HEK293 (cell line): ENCODE data around the gene ZNF41.

Source experiments
- BCL11B ChIP-seq: fragments of 450-650 bp; formaldehyde crosslinking; IDR thresholded peaks from 2 replicates; pipeline ENCODE4 v1.5.1; 2016; ENCODE audit warnings: low read depth, missing biosample characterization, missing genetic modification characterization
- MYNN ChIP-seq: fragments of 450-650 bp; formaldehyde crosslinking; IDR thresholded peaks from 2 replicates; pipeline ENCODE4 v1.5.1; 2016; ENCODE audit warnings: missing biosample characterization, missing genetic modification characterization, borderline replicate concordance
- SP2 ChIP-seq: fragments of 450-650 bp; formaldehyde crosslinking; IDR thresholded peaks from 2 replicates; pipeline ENCODE4 v1.5.1; 2016; ENCODE audit warnings: missing biosample characterization, missing genetic modification characterization
- ZBTB7A ChIP-seq: fragments of 450-650 bp; formaldehyde crosslinking; IDR thresholded peaks from 2 replicates; pipeline ENCODE4 v1.5.1; 2016; ENCODE audit warnings: low read depth, missing biosample characterization, missing genetic modification characterization
- ZFP41 ChIP-seq: fragments of 450-650 bp; formaldehyde crosslinking; IDR thresholded peaks from 2 replicates; pipeline ENCODE4 v1.5.1; 2016; ENCODE audit warnings: missing biosample characterization, missing genetic modification characterization, borderline replicate concordance
- ZNF174 ChIP-seq: fragments of 450-650 bp; formaldehyde crosslinking; IDR thresholded peaks from 2 replicates; pipeline ENCODE4 v1.5.0; 2017; ENCODE audit warnings: missing biosample characterization, mild to moderate bottlenecking, missing genetic modification characterization
- ZNF19 ChIP-seq: fragments of 450-650 bp; formaldehyde crosslinking; IDR thresholded peaks from 2 replicates; pipeline ENCODE4; 2016; ENCODE audit warnings: missing biosample characterization, missing genetic modification characterization, low read depth
- ZNF521 ChIP-seq: fragments of 450-650 bp; formaldehyde crosslinking; IDR thresholded peaks from 2 replicates; pipeline ENCODE4 v1.5.1; 2017; ENCODE audit warnings: missing biosample characterization, mild to moderate bottlenecking, missing genetic modification characterization
- TF ChIP-seq, protein P1 (sequence below): fragments of 450-650 bp; formaldehyde crosslinking; IDR thresholded peaks from 2 replicates; pipeline ENCODE4 v1.5.1; 2016; ENCODE audit warnings: missing biosample characterization, missing genetic modification characterization
- TF ChIP-seq, protein P2 (sequence below): fragments of 450-650 bp; formaldehyde crosslinking; IDR thresholded peaks from 2 replicates; pipeline ENCODE4 v1.5.1; 2016; ENCODE audit warnings: missing biosample characterization, missing genetic modification characterization
- TF ChIP-seq, protein P3 (sequence below): fragments of 450-650 bp; IDR thresholded peaks from 2 replicates; pipeline ENCODE4 v1.5.1; 2018; ENCODE audit warnings: missing biosample characterization, missing genetic modification characterization

DNA sequence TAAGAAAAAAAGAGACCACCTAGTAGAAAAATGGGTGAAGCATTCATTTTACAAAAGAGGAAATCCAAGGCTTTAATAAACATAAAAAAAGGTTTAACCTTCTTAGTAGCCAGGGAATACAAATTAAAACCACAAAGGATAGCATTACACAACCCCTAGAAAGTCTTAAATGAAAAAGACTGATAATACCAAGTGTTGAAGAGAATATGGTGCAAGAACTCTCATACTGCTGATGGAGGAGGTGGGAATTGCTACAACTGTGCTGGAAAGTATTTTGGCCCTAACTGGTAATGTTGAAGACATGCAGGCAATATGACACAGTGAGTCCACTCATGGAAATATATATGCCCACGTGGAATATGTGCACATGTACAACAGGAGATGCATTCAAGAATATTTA lies 22.5 kb downstream of the ZNF41 start:
- TF ChIP-seq, protein P1, sequence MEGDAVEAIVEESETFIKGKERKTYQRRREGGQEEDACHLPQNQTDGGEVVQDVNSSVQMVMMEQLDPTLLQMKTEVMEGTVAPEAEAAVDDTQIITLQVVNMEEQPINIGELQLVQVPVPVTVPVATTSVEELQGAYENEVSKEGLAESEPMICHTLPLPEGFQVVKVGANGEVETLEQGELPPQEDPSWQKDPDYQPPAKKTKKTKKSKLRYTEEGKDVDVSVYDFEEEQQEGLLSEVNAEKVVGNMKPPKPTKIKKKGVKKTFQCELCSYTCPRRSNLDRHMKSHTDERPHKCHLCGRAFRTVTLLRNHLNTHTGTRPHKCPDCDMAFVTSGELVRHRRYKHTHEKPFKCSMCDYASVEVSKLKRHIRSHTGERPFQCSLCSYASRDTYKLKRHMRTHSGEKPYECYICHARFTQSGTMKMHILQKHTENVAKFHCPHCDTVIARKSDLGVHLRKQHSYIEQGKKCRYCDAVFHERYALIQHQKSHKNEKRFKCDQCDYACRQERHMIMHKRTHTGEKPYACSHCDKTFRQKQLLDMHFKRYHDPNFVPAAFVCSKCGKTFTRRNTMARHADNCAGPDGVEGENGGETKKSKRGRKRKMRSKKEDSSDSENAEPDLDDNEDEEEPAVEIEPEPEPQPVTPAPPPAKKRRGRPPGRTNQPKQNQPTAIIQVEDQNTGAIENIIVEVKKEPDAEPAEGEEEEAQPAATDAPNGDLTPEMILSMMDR (tag by site-specific recombination) = no peak
- TF ChIP-seq MYNN (tag by site-specific recombination) (no peak), ZNF19 (tag by site-specific recombination) (no peak), SP2 (tag by site-specific recombination) (no peak), ZNF174 (tag by site-specific recombination) (no peak), BCL11B (tag by site-specific recombination) (no peak), ZFP41 (tag by site-specific recombination) (no peak), ZNF521 (tag by site-specific recombination) (no peak), ZBTB7A (tag by site-specific recombination) (no peak)
- TF ChIP-seq, protein P2, sequence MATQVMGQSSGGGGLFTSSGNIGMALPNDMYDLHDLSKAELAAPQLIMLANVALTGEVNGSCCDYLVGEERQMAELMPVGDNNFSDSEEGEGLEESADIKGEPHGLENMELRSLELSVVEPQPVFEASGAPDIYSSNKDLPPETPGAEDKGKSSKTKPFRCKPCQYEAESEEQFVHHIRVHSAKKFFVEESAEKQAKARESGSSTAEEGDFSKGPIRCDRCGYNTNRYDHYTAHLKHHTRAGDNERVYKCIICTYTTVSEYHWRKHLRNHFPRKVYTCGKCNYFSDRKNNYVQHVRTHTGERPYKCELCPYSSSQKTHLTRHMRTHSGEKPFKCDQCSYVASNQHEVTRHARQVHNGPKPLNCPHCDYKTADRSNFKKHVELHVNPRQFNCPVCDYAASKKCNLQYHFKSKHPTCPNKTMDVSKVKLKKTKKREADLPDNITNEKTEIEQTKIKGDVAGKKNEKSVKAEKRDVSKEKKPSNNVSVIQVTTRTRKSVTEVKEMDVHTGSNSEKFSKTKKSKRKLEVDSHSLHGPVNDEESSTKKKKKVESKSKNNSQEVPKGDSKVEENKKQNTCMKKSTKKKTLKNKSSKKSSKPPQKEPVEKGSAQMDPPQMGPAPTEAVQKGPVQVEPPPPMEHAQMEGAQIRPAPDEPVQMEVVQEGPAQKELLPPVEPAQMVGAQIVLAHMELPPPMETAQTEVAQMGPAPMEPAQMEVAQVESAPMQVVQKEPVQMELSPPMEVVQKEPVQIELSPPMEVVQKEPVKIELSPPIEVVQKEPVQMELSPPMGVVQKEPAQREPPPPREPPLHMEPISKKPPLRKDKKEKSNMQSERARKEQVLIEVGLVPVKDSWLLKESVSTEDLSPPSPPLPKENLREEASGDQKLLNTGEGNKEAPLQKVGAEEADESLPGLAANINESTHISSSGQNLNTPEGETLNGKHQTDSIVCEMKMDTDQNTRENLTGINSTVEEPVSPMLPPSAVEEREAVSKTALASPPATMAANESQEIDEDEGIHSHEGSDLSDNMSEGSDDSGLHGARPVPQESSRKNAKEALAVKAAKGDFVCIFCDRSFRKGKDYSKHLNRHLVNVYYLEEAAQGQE (tag by site-specific recombination) = no peak
- TF ChIP-seq, protein P3, sequence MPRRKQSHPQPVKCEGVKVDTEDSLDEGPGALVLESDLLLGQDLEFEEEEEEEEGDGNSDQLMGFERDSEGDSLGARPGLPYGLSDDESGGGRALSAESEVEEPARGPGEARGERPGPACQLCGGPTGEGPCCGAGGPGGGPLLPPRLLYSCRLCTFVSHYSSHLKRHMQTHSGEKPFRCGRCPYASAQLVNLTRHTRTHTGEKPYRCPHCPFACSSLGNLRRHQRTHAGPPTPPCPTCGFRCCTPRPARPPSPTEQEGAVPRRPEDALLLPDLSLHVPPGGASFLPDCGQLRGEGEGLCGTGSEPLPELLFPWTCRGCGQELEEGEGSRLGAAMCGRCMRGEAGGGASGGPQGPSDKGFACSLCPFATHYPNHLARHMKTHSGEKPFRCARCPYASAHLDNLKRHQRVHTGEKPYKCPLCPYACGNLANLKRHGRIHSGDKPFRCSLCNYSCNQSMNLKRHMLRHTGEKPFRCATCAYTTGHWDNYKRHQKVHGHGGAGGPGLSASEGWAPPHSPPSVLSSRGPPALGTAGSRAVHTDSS = no peak
